H1 (cell line): ENCODE measurements around the gene RNF166. TPM values are rescaled to one million over a fixed set of nuclear protein-coding genes. Genes with fewer than 3 reads are reported as not detected.

Source experiments
- CTCF ChIA-PET: fragments of 300-600 bp; sonication (Branson Sonifier 250); formaldehyde crosslinking; loops from one replicate; lab custom pipeline; 2021; ENCODE audit not compliant: partially characterized antibody; lab: Charles Lee
- POLR2A ChIA-PET: fragments of 300-600 bp; sonication (Branson Sonifier 250); formaldehyde crosslinking; loops from one replicate; lab custom pipeline; 2021; ENCODE audit warnings: inconsistent platforms; ENCODE audit not compliant: partially characterized antibody; lab: Charles Lee
- DNase-seq, 2 experiments: peaks; one replicate each; pipeline versions ENCODE4 v3.0.0 to v3.0.0-alpha.2; 2010 to 2022; ENCODE audit warnings: low spot score in 2 of 2, low read depth in 1 of 2, mixed read lengths in 1 of 2
- FAIRE-seq: peaks from 2 replicates; lab custom pipeline; 2011; peaks lifted over from hg19 to GRCh38; lab: Jason Lieb, UNC
- H2AFZ ChIP-seq: 2 replicates; pipeline ENCODE4 v1.8.1; 2012; ENCODE audit warnings: low read length, inconsistent platforms
- H2AK5ac ChIP-seq: 2 replicates; pipeline ENCODE4 v1.6.1; 2013; ENCODE audit warnings: low read depth, low read length
- H2BK120ac ChIP-seq: replicated peaks from 2 replicates; pipeline ENCODE3; 2013; ENCODE audit warnings: low read depth, low read length, inconsistent platforms
- H2BK12ac ChIP-seq: 2 replicates; pipeline ENCODE4 v1.6.1; 2013; ENCODE audit warnings: low read depth, low read length
- H2BK15ac ChIP-seq: 2 replicates; pipeline ENCODE4 v1.6.1; 2013; ENCODE audit warnings: low read length
- H2BK20ac ChIP-seq: 2 replicates; pipeline ENCODE4 v1.6.1; 2013; ENCODE audit warnings: low read length
- H2BK5ac ChIP-seq: 2 replicates; pipeline ENCODE4 v1.6.1; 2013; ENCODE audit warnings: low read depth, low read length
- H3K14ac ChIP-seq: 2 replicates; pipeline ENCODE4 v1.6.1; 2013; ENCODE audit warnings: inconsistent platforms; ENCODE audit not compliant: insufficient read length
- H3K18ac ChIP-seq: 2 replicates; pipeline ENCODE4 v1.6.1; 2013; ENCODE audit warnings: low read length; ENCODE audit errors: extremely low read depth
- H3K23ac ChIP-seq: 2 replicates; pipeline ENCODE4 v1.6.1; 2013; ENCODE audit warnings: inconsistent platforms; ENCODE audit not compliant: insufficient read length
- H3K23me2 ChIP-seq: 2 replicates; pipeline ENCODE4 v1.6.1; 2013; ENCODE audit warnings: low read depth, low read length
- H3K27ac ChIP-seq: 2 replicates; pipeline ENCODE4 v1.6.1; 2011; ENCODE audit warnings: low read depth, low read length, inconsistent platforms
- H3K27me3 ChIP-seq, 4 experiments: replicated peaks in 1 of 4; 1 replicate in 1 of 4; 2 replicates in 3 of 4; pipeline versions ENCODE4 v1.6.1 to v1.8.1; 2011 to 2013; ENCODE audit warnings: low read length in 3 of 4, mild to moderate bottlenecking in 3 of 4, inconsistent platforms in 2 of 4, mixed read lengths in 2 of 4, moderate library complexity in 1 of 4; ENCODE audit not compliant: control insufficient read depth in 3 of 4, insufficient read depth in 3 of 4; ENCODE audit errors: extremely low read depth in 1 of 4
- H3K36me3 ChIP-seq, 4 experiments: 2 replicates each; pipeline versions ENCODE4 v1.6.1 to v1.8.1; 2011 to 2013; ENCODE audit warnings: mild to moderate bottlenecking in 4 of 4, low read length in 3 of 4, moderate library complexity in 2 of 4, control low read depth in 1 of 4, inconsistent platforms in 1 of 4; ENCODE audit not compliant: insufficient read depth in 4 of 4, control insufficient read depth in 2 of 4
- H3K4ac ChIP-seq: replicated peaks from 2 replicates; pipeline ENCODE3; 2013; ENCODE audit warnings: low read length, low read depth, mixed read lengths, inconsistent platforms; ENCODE audit not compliant: insufficient read length
- H3K4me1 ChIP-seq, 4 experiments: replicated peaks in 1 of 4; 1 replicate in 1 of 4; 2 replicates in 3 of 4; pipeline versions ENCODE4 v1.6.1 to v1.8.1; 2011 to 2013; ENCODE audit warnings: low read length in 3 of 4, inconsistent platforms in 2 of 4, mixed read lengths in 1 of 4; ENCODE audit not compliant: insufficient read depth in 4 of 4, control insufficient read depth in 3 of 4
- H3K4me2 ChIP-seq, 2 experiments: 2 replicates each; pipeline versions ENCODE4 v1.6.1 to v1.8.1; 2011 to 2013; ENCODE audit warnings: low read depth in 2 of 2, low read length in 2 of 2, control low read depth in 1 of 2, inconsistent platforms in 1 of 2, mild to moderate bottlenecking in 1 of 2; ENCODE audit not compliant: insufficient read depth in 1 of 2
- H3K4me3 ChIP-seq, 4 experiments: fragments of 200-600, 300-600 bp in 1 of 4; sonication (generic), shearing (Covaris generic), sonication (Bioruptor Twin) in 1 of 4; 2 replicates each; pipeline versions ENCODE4 v1.5.1 to v1.8.1; 2011 to 2016; ENCODE audit warnings: low read length in 4 of 4, low read depth in 3 of 4, control low read depth in 2 of 4, inconsistent platforms in 2 of 4, mild to moderate bottlenecking in 2 of 4, mixed read lengths in 1 of 4, moderate library complexity in 1 of 4; ENCODE audit not compliant: insufficient read depth in 2 of 4; ENCODE audit errors: extremely low read depth in 1 of 4
- H3K56ac ChIP-seq: replicated peaks from 2 replicates; pipeline ENCODE3; 2013; ENCODE audit warnings: low read depth, mild to moderate bottlenecking, mixed read lengths, low read length, inconsistent platforms; ENCODE audit not compliant: insufficient read length
- H3K79me1 ChIP-seq: 2 replicates; pipeline ENCODE4 v1.6.1; 2013; ENCODE audit warnings: low read depth, low read length, control low read depth
- H3K79me2 ChIP-seq, 2 experiments: 2 replicates each; pipeline versions ENCODE4 v1.6.1 to v1.8.1; 2012 to 2013; ENCODE audit warnings: low read length in 2 of 2, mild to moderate bottlenecking in 2 of 2, inconsistent platforms in 1 of 2; ENCODE audit not compliant: insufficient read depth in 2 of 2, control insufficient read depth in 1 of 2
- H3K9ac ChIP-seq, 4 experiments: replicated peaks in 1 of 4; 1 replicate in 1 of 4; 2 replicates in 3 of 4; pipeline versions ENCODE4 v1.6.1 to v1.8.1; 2011 to 2013; ENCODE audit warnings: low read depth in 3 of 4, low read length in 3 of 4, control low read depth in 2 of 4, mild to moderate bottlenecking in 2 of 4, moderate library complexity in 2 of 4, inconsistent platforms in 1 of 4; ENCODE audit errors: extremely low read depth in 1 of 4
- H3K9me3 ChIP-seq, 2 experiments: 2 replicates each; pipeline versions ENCODE4 v1.6.1 to v1.8.1; 2012 to 2013; ENCODE audit warnings: mild to moderate bottlenecking in 2 of 2, moderate library complexity in 2 of 2, control low read depth in 1 of 2, inconsistent platforms in 1 of 2, low read depth in 1 of 2, low read length in 1 of 2, mixed read lengths in 1 of 2; ENCODE audit not compliant: insufficient read depth in 2 of 2
- H4K20me1 ChIP-seq, 2 experiments: replicated peaks in 1 of 2; 2 replicates each; pipeline versions ENCODE3 to v1.8.1; 2011 to 2013; ENCODE audit warnings: inconsistent platforms in 2 of 2, low read length in 2 of 2, mild to moderate bottlenecking in 1 of 2; ENCODE audit not compliant: insufficient read depth in 2 of 2, control insufficient read depth in 1 of 2
- H4K5ac ChIP-seq: 2 replicates; pipeline ENCODE4 v1.6.1; 2013; ENCODE audit warnings: low read length, low read depth, mixed read lengths, inconsistent platforms; ENCODE audit not compliant: insufficient read length
- H4K8ac ChIP-seq: 2 replicates; pipeline ENCODE4 v1.8.0; 2013; ENCODE audit warnings: mild to moderate bottlenecking, moderate library complexity, low read length, inconsistent platforms; ENCODE audit not compliant: insufficient read depth; ENCODE audit errors: extremely low read depth
- H4K91ac ChIP-seq: replicated peaks from 2 replicates; pipeline ENCODE3; 2013; ENCODE audit warnings: low read length, mixed read lengths, inconsistent platforms; ENCODE audit not compliant: insufficient read length
- ASH2L ChIP-seq: fragments of 200-600, 300-600 bp; sonication (generic); IDR thresholded peaks from one replicate; pipeline ENCODE4 v1.7.1; 2017; ENCODE audit warnings: low read length
- CBX5 ChIP-seq: fragments of 300-800, 300-1000 bp; sonication (generic); IDR thresholded peaks from 2 replicates; pipeline ENCODE4 v1.7.1; 2016; ENCODE audit warnings: antibody characterized with exemption, low read length, low read depth
- CTBP2 ChIP-seq: IDR thresholded peaks from 2 replicates; pipeline ENCODE4 v1.7.0; 2011; ENCODE audit warnings: borderline replicate concordance, mild to moderate bottlenecking, moderate library complexity, mixed read lengths, low read length; ENCODE audit not compliant: insufficient read depth, insufficient read length
- KDM4A ChIP-seq: IDR thresholded peaks from one replicate; pipeline ENCODE4 v1.7.1; 2012; ENCODE audit warnings: low read depth, mild to moderate bottlenecking, moderate library complexity, low read length, inconsistent platforms; ENCODE audit not compliant: severe bottlenecking
- TAF7 ChIP-seq: optimal IDR thresholded peaks from 2 replicates; pipeline ENCODE3; 2011; ENCODE audit warnings: low read depth, mild to moderate bottlenecking, inconsistent platforms, low read length, moderate library complexity, borderline replicate concordance
- WGBS, 2 experiments: shearing (Covaris generic) in 1 of 2; methylation state at CpG; one replicate each; pipeline versions ENCODE4 v1.1.6 to v1.1.7; 2013 to 2015; ENCODE audit warnings: low lambda C conversion rate in 2 of 2, mixed read lengths in 2 of 2, inconsistent platforms in 1 of 2, low coverage in 1 of 2, missing lambda C conversion rate in 1 of 2; ENCODE audit not compliant: insufficient replicate concordance in 2 of 2, insufficient coverage in 1 of 2, insufficient read length in 1 of 2; ENCODE audit errors: extremely low coverage in 1 of 2, missing lambda C conversion rate in 1 of 2; 5-methylcytosine and 5-hydroxymethylcytosine counted together
- polyA plus RNA-seq, 7 experiments: library from polyadenylated mRNA; depleted of rRNA in 3 of 7; stranded (reverse) in 5 of 7; unstranded in 2 of 7; fragments of >200 nt in 5 of 7; fragments of 200-250 nt in 2 of 7; gene quantifications; 1 replicate in 5 of 7; 2 replicates in 1 of 7; 4 replicates in 1 of 7; pipeline versions ENCODE4 v1.2.1 to v1.2.3, GENCODE V29; 2011 to 2013; ENCODE audit warnings: missing spikeins in 2 of 7, mixed read lengths in 2 of 7
- total RNA-seq: library from RNA; stranded (reverse); fragmentation: NEBNext Ultra II Directional; extraction: Animal tissue kit (Norgen Biotek cat#: 25700); gene quantifications from 2 replicates; pipeline ENCODE4 v1.2.1, GENCODE V29; 2021
- TF ChIP-seq, protein P1 (sequence below), 3 experiments: IDR thresholded peaks; 1 replicate in 2 of 3; 2 replicates in 1 of 3; pipeline versions ENCODE4 v1.5.1 to v1.6.1; 2011; ENCODE audit warnings: low read length in 3 of 3, mild to moderate bottlenecking in 3 of 3, inconsistent platforms in 2 of 3, low read depth in 1 of 3, moderate library complexity in 1 of 3; ENCODE audit not compliant: insufficient read depth in 1 of 3; ENCODE audit errors: control extremely low read depth in 1 of 3

The RNF166 gene
- total and polyA plus RNA-seq, 2 of the 8 experiments (the other 6 are each of a cell fraction or from before 2014, with no cell fraction given) = 29.8 to 31.2 TPM

DNA sequence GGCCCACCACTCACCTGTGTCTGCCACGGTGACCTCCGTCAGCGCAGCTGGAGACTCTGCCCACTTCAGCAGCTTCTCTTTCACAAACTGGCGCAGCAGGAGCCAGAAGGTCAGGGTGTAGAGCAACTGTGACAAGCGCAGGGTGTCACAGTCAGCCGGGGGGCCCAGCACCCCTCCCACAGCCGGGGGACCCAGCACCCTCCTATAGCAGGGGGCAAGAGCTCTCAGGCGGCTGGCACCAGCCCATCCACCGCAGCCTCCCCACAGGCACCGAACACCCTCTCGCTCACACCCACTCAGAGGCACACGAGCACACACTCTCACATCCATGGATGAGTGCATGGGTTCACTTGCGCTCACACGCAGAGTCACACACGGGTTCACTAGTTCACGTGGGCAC is 28.9 kb upstream of the RNF166 start:
- Histone ChIP-seq H3K27me3 (no peaks in the 10 kb centered on the region), H2BK5ac (no peak overlapping the region; the same call in 1 of the 2 replicates), H3K4ac (no peak overlapping the region), H3K79me2 (no peaks in the 10 kb centered on the region), H3K4me2 (no peak overlapping the region), H3K4me1 (peaks cover 0 to 5% (median 0%) of the 10 kb centered on the region in 4 experiments; a peak in 1 of 7 replicates), H4K20me1 (peaks cover 0 to 11% of the 10 kb centered on the region in 2 experiments), H4K5ac (no peak overlapping the region), H3K4me3 (no peak overlapping the region), H2BK12ac (no peak overlapping the region), H2BK20ac (0 out of 2 replicates have a peak overlapping the region, but pooled peaks have one; percentile 18), H3K56ac (no peak overlapping the region), H3K79me1 (no peaks in the 10 kb centered on the region), H3K18ac (no peak overlapping the region), H3K23ac (no peak overlapping the region), H3K9ac (no peak overlapping the region), H4K91ac (no peak overlapping the region), H2BK120ac (no peak overlapping the region), H3K36me3 (peaks cover 0 to 18% (median under 1%) of the 10 kb centered on the region in 4 experiments; a peak in 2 of 8 replicates), H4K8ac (no peak overlapping the region), H3K14ac (no peak overlapping the region), H3K23me2 (no peaks in the 10 kb centered on the region), H2AFZ (no peak overlapping the region), H3K27ac (no peak overlapping the region), H3K9me3 (no peaks in the 10 kb centered on the region), H2BK15ac (no peak overlapping the region), H2AK5ac (no peak overlapping the region)
- ChIA-PET POLR2A (interaction anchor here (1.3 to 3.1 kb wide), 2 partner anchors 70 to 75 kb away, joined by 3 to 14 read pairs; no protein-coding TSS in a partner anchor), CTCF (interaction anchor here (0.8 to 10.0 kb wide), 9 partner anchors 18 to 432 kb away, joined by 3 to 251 read pairs (median 4); partner anchors contain the start of gene PIEZO1)
- FAIRE-seq = no peak
- TF ChIP-seq, protein P1, sequence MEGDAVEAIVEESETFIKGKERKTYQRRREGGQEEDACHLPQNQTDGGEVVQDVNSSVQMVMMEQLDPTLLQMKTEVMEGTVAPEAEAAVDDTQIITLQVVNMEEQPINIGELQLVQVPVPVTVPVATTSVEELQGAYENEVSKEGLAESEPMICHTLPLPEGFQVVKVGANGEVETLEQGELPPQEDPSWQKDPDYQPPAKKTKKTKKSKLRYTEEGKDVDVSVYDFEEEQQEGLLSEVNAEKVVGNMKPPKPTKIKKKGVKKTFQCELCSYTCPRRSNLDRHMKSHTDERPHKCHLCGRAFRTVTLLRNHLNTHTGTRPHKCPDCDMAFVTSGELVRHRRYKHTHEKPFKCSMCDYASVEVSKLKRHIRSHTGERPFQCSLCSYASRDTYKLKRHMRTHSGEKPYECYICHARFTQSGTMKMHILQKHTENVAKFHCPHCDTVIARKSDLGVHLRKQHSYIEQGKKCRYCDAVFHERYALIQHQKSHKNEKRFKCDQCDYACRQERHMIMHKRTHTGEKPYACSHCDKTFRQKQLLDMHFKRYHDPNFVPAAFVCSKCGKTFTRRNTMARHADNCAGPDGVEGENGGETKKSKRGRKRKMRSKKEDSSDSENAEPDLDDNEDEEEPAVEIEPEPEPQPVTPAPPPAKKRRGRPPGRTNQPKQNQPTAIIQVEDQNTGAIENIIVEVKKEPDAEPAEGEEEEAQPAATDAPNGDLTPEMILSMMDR (IDR thresholded peaks at IDR 0.05; ENCODE audit: control extremely low read depth in 1 of 3, insufficient read depth in 1 of 3, low read depth in 1 of 3, low read length in 3 of 3) = no peak
- no peak for TF ChIP-seq CTBP2
- no peak for TF ChIP-seq ASH2L
- TF ChIP-seq TAF7 = no peak
- no peak for TF ChIP-seq CBX5
- TF ChIP-seq KDM4A = no peak
- WGBS, 2 experiments = 87% methylated on average over 15 of the region's 16 CpGs; no CpG with 5 or more reads in 1 of the 2 experiments
- DNase-seq = no peak
